NCI-H82 treated with DMSO at 0.1 percent for 48 hours (cell line): ENCODE data around the gene GJB4.

Experiments used
- DNase-seq: peaks from one replicate; lab custom pipeline; 2025; ENCODE audit not compliant: unreplicated experiment; lab: John Stamatoyannopoulos, UW

The GJB4 gene

GRCh38 chr1:34777519-34778321, 18.2 kb downstream of the GJB4 start:
- no peak for DNase-seq

DNA sequence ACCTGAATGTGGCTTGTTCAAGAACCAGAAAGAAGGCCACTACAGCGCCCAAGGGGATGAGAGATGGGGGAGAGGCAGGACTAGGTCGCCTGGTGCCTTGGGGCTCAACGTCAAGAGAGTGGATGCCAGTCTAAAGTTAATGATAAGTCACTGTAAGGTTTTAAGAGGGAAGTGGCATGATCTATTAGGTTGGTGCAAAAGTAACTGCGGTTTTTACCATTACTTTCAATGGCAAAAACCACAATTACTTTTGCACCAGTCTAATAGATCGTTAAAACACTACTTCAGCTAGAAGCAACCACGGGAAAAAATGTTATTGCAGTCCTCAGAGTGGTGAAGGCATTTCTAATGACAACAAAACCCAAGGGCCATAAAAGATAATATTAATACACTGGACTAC, 18.8 kb downstream of the GJB4 start:
- DNase-seq = no peak

DNA sequence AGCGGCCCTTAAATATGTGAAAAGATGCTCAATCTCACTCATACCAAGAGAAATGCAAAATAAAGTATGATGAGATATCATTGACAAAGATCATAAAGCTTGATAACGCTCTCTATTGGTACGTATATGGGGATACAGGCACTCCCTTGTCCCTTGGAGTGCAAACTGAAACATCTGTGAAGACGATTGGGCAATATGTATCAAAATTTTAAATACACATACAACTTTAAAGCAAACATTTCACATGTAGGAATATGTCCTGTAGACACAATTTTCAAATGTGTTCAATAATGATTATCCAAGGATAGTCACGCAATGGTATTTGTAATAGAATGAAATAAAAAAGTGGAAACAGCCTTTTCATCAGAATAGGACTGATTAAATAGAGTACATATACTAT, 19.5 kb downstream of the GJB4 start:
- no peak for DNase-seq

- no peak for DNase-seq
Measured at GRCh38 chr1:34779526-34779925, 20.0 kb downstream of the GJB4 start.

DNA sequence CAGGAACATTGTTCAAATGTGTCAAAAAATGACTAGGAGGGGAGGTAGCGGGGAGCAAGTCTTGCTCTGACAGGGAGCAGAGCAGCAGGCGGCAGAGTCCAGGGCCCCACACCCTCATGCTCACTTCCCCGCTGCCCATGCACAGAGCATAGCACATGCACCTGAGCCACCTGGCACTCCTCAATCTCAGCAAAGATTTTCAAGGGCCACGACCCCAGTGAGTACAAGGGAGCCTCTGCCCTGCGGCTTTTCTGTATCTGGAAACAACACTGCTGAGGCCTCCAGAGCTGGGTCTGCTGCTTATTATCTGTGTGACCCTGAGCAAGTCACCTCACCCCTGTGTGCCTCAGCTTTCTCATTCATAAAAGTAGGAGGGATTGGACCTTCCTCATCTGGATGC, 20.4 kb downstream of the GJB4 start:
- no peak for DNase-seq

GRCh38 chr1:34780528-34780927, 21.0 kb downstream of the GJB4 start:
- DNase-seq = no peak

GRCh38 chr1:34781071-34781843, 21.7 kb downstream of the GJB4 start, which contains the start of gene GJB3:
TSS of gene GJB3 (plus strand) at chr1:34781214. CDS start at chr1:34784763, 3,549 bp downstream.
- no peak for DNase-seq

DNA sequence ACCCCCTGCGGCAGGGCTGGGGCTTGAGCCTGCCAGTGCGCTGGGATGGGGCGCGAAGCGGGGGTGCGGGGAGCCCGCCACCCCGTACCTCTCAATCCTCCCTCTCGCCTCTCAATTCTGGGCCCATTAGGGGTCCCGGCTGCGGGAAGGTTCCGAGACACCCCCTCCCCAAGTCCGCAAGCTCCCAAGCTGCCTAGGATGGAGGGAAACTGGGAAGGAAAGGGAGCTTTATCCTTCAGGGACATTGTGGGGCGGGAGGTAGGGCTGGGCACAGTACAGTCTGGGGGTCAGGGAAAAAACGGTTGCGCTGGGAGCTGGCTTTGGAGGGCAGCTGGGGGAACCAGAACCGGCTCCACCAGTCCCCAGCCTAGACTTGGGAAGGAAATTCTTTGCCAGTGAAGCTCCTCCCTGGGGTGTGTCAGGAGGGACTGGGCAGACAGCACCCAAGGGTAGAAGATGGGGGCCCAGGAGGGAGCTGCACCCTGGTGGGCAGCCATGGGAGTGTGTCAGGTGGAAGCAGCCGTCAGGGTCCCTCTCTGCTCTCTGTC, 22.4 kb downstream of the GJB4 start:
- no peak for DNase-seq

DNA sequence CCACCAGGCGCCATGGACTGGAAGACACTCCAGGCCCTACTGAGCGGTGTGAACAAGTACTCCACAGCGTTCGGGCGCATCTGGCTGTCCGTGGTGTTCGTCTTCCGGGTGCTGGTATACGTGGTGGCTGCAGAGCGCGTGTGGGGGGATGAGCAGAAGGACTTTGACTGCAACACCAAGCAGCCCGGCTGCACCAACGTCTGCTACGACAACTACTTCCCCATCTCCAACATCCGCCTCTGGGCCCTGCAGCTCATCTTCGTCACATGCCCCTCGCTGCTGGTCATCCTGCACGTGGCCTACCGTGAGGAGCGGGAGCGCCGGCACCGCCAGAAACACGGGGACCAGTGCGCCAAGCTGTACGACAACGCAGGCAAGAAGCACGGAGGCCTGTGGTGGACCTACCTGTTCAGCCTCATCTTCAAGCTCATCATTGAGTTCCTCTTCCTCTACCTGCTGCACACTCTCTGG, 25.2 kb downstream of the GJB4 start:
- DNase-seq = no peak

DNA sequence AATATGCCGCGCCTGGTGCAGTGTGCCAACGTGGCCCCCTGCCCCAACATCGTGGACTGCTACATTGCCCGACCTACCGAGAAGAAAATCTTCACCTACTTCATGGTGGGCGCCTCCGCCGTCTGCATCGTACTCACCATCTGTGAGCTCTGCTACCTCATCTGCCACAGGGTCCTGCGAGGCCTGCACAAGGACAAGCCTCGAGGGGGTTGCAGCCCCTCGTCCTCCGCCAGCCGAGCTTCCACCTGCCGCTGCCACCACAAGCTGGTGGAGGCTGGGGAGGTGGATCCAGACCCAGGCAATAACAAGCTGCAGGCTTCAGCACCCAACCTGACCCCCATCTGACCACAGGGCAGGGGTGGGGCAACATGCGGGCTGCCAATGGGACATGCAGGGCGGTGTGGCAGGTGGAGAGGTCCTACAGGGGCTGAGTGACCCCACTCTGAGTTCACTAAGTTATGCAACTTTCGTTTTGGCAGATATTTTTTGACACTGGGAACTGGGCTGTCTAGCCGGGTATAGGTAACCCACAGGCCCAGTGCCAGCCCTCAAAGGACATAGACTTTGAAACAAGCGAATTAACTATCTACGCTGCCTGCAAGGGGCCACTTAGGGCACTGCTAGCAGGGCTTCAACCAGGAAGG, 25.8 kb downstream of the GJB4 start:
- no peak for DNase-seq

- no peak for DNase-seq
Measured at GRCh38 chr1:34785875-34786470, 26.4 kb downstream of the GJB4 start.

DNA sequence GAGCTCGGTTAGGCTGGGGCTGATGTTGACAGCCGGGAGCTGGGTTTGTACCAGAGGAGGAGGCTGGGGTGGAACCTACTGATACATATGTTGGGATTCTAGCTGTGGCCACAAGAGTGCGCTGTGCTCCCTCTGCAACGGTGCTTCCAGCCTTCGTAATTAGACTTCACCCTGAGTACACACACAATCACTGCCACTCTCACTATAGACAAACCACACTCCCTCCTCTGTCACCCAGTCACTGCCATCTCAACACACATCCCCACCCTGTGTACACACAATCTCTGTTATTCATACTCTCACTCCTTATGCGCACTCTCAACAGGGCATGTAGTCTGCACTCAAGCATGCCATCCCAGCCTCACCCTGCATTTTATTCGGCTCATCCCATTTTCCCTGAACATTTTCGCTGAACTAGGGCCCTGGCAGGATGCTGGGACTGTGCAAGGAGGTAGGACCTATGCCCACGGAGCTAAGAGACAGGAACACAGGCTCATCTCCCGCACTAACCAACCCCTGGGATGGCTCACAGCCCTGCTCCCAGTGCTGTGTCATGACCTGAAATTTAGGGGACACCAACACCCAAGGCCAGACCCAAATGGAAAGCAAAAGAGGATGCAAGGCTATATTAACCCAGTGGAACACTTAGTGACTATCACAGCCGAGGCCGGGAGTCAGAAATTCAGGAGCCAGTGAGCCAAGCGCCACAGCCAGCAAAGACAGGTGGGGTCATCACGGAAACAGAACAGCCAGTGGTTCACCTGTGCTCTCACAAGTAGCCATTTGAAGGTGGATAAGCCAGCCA, 27.2 kb downstream of the GJB4 start:
- DNase-seq = peak; percentile 66

DNA sequence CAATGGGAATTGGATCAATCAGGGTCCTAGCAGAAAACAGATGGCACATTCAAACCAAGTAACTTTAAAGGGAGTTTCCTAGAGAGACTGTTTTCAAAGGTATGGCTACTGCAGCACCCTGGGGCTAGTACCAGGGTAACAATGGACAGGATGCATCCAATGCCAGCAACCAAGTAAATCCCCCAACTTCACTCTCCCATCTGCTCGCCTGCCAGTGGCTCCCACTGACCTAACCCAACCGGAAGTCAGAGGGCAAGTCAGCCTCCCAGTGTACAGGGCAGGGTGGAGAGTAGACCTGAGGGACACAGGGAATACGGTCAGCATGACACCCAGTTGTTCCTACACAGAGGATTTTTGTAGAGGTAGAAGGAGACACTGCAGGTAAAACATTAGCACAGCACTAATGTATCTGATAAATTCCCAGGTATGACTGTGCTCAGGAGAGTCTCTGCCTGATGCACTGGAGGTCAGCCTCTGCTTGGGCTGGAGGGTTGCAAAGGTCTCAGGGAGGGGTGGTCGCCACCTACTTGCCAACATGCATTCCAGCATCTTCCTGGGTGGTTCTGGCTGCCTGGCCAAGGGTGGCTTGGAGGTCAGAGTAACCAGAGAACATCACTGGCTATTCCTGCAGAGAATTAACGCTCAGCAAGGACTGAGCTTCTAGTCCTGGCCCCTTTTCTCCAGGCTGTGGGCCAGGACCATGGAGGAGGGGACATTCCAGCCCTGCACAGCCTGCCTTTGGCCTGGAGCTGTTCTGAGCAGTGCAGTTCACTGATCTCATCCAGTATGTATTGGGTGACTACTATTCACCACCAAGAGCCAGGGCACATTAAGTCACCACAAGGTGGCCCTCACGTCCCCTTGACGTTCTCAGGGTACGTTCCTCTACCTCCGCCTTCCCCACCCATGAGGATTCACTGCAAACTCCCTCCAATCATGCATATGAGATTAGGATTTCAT, 28.2 kb downstream of the GJB4 start:
- no peak for DNase-seq

DNA sequence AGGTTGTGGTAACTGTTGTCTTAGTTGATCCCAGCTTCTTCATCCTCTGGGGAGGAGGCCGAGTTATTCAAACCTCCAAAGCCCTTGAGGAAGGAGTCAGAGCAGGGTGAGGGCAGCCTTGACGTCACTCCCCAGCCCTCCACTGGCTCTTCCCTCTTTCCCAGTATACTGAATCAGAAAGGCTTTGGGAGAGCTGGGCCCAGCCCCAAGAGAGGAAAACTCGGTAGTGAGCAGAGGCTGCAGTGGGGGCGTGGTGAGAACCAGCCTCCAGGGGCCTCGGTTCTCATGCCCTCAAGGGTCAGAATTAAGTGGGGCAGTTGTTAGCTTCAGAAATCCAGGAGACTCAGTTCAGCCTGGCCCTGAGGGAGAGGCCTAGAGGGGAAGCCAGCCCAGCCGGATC, 31.4 kb downstream of the GJB4 start:
- DNase-seq = no peak

DNA sequence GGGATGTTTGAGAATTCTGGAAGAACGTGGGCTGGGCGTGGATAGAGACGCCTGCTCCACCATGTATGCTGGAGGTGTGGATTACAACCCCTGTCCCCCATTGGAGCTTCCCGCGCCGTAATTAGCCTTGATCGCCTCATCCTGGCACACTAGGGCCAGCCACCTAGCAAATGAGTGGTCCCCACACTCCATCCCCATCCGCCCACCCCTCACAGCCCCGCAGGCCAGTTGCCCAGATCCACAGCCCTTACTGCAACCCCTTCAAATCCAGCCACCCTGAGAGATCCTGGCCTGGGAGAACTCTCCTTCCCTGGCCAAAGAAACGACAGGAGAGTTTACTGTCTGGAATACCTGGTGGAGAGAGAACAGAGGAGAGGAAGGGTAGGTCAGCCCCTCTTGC, 32.9 kb downstream of the GJB4 start:
- DNase-seq = no peak

- no peak for DNase-seq
Measured at GRCh38 chr1:34792868-34793727, 33.6 kb downstream of the GJB4 start, which contains the start of gene GJA4. TSS of gene GJA4 (plus strand) at chr1:34792999. CDS start at chr1:34794214, 1,215 bp downstream.

- DNase-seq = no peak
Measured at GRCh38 chr1:34794001-34794789, 34.7 kb downstream of the GJB4 start.
